Endothelial cell of hepatic sinusoid (primary cell): ENCODE measurements around the gene DKK3.

Experiments
- in situ Hi-C: cut with HindIII; loops from 2 replicates; pipeline ENCODE4 v1.10.0; 2017; ENCODE audit warnings: low sequenced_read_pairs

The DKK3 gene

GRCh38 chr11:12006552-12007229 is 1.7 kb downstream of the DKK3 start:
- in situ Hi-C loops, result loop anchor here (5.0 kb wide), 1 partner anchor 49 kb away; no protein-coding TSS in a partner anchor

GRCh38 chr11:12005476-12005875 is 3.0 kb downstream of the DKK3 start:
- in situ Hi-C loops, result loop anchor here (5.0 kb wide), 1 partner anchor 48 kb away; no protein-coding TSS in a partner anchor

- in situ Hi-C loops, result loop anchor here (5.0 kb wide), 1 partner anchor 48 kb away; no protein-coding TSS in a partner anchor
Measured at GRCh38 chr11:12005061-12005460, 3.4 kb downstream of the DKK3 start.

GRCh38 chr11:12003815-12004214 is 4.6 kb downstream of the DKK3 start:
- in situ Hi-C loops, result no loop called here

GRCh38 chr11:12003336-12003735 is 5.1 kb downstream of the DKK3 start:
- in situ Hi-C loops, result no loop called here

GRCh38 chr11:12001186-12001585 is 7.2 kb downstream of the DKK3 start:
- in situ Hi-C loops, result no loop called here

GRCh38 chr11:11998091-11998781 is 10.2 kb downstream of the DKK3 start:
- in situ Hi-C loops, result no loop called here

GRCh38 chr11:11997049-11997322 is 11.4 kb downstream of the DKK3 start:
- in situ Hi-C loops, result no loop called here

GRCh38 chr11:11996321-11997048 is 11.9 kb downstream of the DKK3 start:
- in situ Hi-C loops, result no loop called here

- in situ Hi-C loops, result no loop called here
Measured at GRCh38 chr11:11995601-11996000, 12.8 kb downstream of the DKK3 start.

- in situ Hi-C loops, result no loop called here
Measured at GRCh38 chr11:11993839-11994238, 14.6 kb downstream of the DKK3 start.

- in situ Hi-C loops, result no loop called here
Measured at GRCh38 chr11:11992257-11993212, 15.9 kb downstream of the DKK3 start.

- in situ Hi-C loops, result no loop called here
Measured at GRCh38 chr11:11989774-11990744, 18.4 kb downstream of the DKK3 start.

- in situ Hi-C loops, result no loop called here
Measured at GRCh38 chr11:11988681-11989261, 19.7 kb downstream of the DKK3 start.

- in situ Hi-C loops, result no loop called here
Measured at GRCh38 chr11:11988099-11988651, 20.3 kb downstream of the DKK3 start.

- in situ Hi-C loops, result no loop called here
Measured at GRCh38 chr11:11987503-11988022, 20.9 kb downstream of the DKK3 start.

- in situ Hi-C loops, result no loop called here
Measured at GRCh38 chr11:11985954-11986949, 22.2 kb downstream of the DKK3 start.
